ENCODE results near the gene IGFLR1.
"Not testable (repeated sequence)": the region's sequence is repeated elsewhere in the genome, so short reads cannot be mapped to it uniquely, and the experiment has no call there.

DNA sequence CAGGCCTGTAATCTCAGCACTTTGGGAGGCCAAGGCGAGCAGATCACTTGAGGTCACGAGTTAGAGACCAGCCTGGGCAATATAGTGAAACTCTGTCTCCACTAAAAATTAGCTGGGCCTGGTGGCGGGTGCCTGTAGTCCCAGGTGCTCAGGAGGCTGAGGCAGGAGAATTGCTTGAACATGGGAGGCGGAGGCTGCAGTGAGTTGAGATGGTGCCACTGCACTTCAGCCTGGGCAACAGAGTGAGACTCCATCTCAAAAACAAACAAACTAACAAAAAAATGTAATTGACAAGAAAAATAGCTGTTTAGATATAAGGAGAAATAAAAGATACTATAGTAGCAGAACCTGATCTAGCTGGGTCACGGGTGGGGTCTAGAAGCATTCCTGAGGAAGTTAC, 30.1 kb upstream of the IGFLR1 start:
- not testable (repeated sequence) for TF ChIP-seq SIN3A (IDR thresholded peaks at IDR 0.05; ENCODE audit: borderline replicate concordance, low read depth, low read length); TEAD4 (IDR thresholded peaks at IDR 0.05; ENCODE audit: borderline replicate concordance, insufficient read depth)
- TF ChIP-seq, protein P1, sequence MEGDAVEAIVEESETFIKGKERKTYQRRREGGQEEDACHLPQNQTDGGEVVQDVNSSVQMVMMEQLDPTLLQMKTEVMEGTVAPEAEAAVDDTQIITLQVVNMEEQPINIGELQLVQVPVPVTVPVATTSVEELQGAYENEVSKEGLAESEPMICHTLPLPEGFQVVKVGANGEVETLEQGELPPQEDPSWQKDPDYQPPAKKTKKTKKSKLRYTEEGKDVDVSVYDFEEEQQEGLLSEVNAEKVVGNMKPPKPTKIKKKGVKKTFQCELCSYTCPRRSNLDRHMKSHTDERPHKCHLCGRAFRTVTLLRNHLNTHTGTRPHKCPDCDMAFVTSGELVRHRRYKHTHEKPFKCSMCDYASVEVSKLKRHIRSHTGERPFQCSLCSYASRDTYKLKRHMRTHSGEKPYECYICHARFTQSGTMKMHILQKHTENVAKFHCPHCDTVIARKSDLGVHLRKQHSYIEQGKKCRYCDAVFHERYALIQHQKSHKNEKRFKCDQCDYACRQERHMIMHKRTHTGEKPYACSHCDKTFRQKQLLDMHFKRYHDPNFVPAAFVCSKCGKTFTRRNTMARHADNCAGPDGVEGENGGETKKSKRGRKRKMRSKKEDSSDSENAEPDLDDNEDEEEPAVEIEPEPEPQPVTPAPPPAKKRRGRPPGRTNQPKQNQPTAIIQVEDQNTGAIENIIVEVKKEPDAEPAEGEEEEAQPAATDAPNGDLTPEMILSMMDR (IDR thresholded peaks at IDR 0.05): not testable (repeated sequence)
